ENCODE results near the gene ZSCAN21. TPM values are rescaled to one million over a fixed set of nuclear protein-coding genes. Genes with fewer than 3 reads are reported as not detected.

Gene ZSCAN21
- total RNA-seq, 1 experiment from 2014 or later = 24.3 TPM

- H3K9me3 ChIP-seq (ENCODE audit: control insufficient read depth, low read depth, low read length) = no peaks in the 10 kb centered on the region
Observed at GRCh38 chr7:100085515-100085914, 35.9 kb downstream of the ZSCAN21 start.

More at GRCh38 chr7:100085515-100085914, 35.9 kb downstream of the ZSCAN21 start:
- Histone ChIP-seq H2AFZ (ENCODE audit: low read length) (no peak overlapping the region), H2BK15ac (ENCODE audit: low read depth, low read length) (no peak overlapping the region), H4K20me1 (ENCODE audit: control insufficient read depth, insufficient read depth, insufficient read length) (no peaks in the 10 kb centered on the region), H3K79me1 (ENCODE audit: insufficient read depth, low read depth, low read length, poor library complexity, severe bottlenecking) (no peaks in the 10 kb centered on the region), H3K9ac (ENCODE audit: extremely low read depth, insufficient read length, low read length) (no peak overlapping the region), H3K23ac (ENCODE audit: insufficient read length, low read depth, low read length) (no peak overlapping the region), H3K23me2 (ENCODE audit: insufficient read length, low read depth, low read length, poor library complexity, severe bottlenecking) (peaks cover 9% of the 10 kb centered on the region), H2BK20ac (ENCODE audit: low read depth, low read length, poor library complexity, severe bottlenecking) (no peak overlapping the region), H3T11ph (ENCODE audit: low read length) (no peak overlapping the region), H3K4me2 (ENCODE audit: insufficient read depth, insufficient read length, low read length) (no peak overlapping the region), H2BK12ac (ENCODE audit: insufficient read length, low read depth, low read length) (no peak overlapping the region), H3K27me3 (ENCODE audit: insufficient read depth, low read length) (no peaks in the 10 kb centered on the region), H4K5ac (ENCODE audit: insufficient read length, low read depth, low read length) (no peak overlapping the region), H3K79me2 (ENCODE audit: insufficient read depth, low read length) (peaks cover 8% of the 10 kb centered on the region; the same call in 1 of the 2 replicates), H2AK5ac (ENCODE audit: insufficient read length, low read length) (no peak overlapping the region), H3K18ac (ENCODE audit: insufficient read length, low read depth, low read length) (no peak overlapping the region), H4K8ac (replicated peaks; ENCODE audit: insufficient read length, low read depth, low read length) (no peak overlapping the region), H3K4me1 (ENCODE audit: insufficient read depth, low read length) (no peaks in the 10 kb centered on the region), H3K14ac (ENCODE audit: insufficient read depth, low read length) (no peak overlapping the region), H3K56ac (ENCODE audit: insufficient read length, low read depth, low read length) (no peak overlapping the region), H2BK120ac (ENCODE audit: low read depth, low read length, poor library complexity, severe bottlenecking) (no peak overlapping the region), H2BK5ac (ENCODE audit: insufficient read length, low read length) (no peak overlapping the region), H3K4ac (ENCODE audit: low read depth, low read length) (no peak overlapping the region), H4K91ac (ENCODE audit: insufficient read length, low read depth, low read length) (no peak overlapping the region), H3K27ac (ENCODE audit: insufficient read length, low read depth, low read length) (no peak overlapping the region)
- Mint-ChIP-seq H3K4me1 (peaks cover 17 to 28% of the 10 kb centered on the region in 2 experiments), H3K36me3 (ENCODE audit: insufficient read depth in 1 of 3, low read depth in 3 of 3) (peaks cover 13 to 15% (median 14%) of the 10 kb centered on the region in 3 experiments), H3K4me3 (no peak overlapping the region), H3K9me3 (peaks cover 0 to 3% of the 10 kb centered on the region in 2 experiments; a peak in 4 of 5 replicates), H3K27ac (peak overlapping the region in 1 of 3 experiments; percentile 22; a peak in 1 of 7 replicates), H3K27me3 (ENCODE audit: low read depth) (peaks cover 3% of the 10 kb centered on the region)
- no CpG with 5 or more reads among the region's 3 CpGs for WGBS (ENCODE audit: extremely low coverage, insufficient read length, low lambda C conversion rate)
- DNase-seq = no peak
- TF ChIP-seq CTCF (conservative IDR thresholded peaks at IDR 0.05) = no peak
